NCI-H748 (cell line): ENCODE measurements around the gene PITPNB.

ENCODE experiments used
- DNase-seq: peaks from one replicate; lab custom pipeline; 2025; ENCODE audit not compliant: unreplicated experiment; lab: John Stamatoyannopoulos, UW

PITPNB gene

GRCh38 chr22:27863001-27863400, 56.1 kb downstream of the PITPNB start:
- no peak for DNase-seq

DNA sequence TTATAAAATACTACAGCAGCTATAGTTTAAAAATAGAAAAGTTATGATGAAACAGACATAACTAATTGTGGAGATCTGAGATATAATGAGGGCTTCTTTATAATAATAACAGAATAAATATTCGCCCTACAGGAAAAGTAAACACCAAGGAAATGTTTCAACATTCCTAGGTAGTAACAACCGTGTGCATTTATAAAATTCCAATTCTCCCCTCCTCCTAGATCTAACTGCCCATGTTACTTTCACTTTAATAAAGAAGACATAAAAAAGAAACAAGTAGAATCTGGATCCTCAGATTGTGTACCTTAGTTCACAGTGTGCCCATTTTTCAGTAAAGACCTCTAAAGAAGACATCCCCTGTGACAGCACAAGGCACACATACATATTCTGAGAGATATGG, 59.7 kb downstream of the PITPNB start:
- no peak for DNase-seq

DNA sequence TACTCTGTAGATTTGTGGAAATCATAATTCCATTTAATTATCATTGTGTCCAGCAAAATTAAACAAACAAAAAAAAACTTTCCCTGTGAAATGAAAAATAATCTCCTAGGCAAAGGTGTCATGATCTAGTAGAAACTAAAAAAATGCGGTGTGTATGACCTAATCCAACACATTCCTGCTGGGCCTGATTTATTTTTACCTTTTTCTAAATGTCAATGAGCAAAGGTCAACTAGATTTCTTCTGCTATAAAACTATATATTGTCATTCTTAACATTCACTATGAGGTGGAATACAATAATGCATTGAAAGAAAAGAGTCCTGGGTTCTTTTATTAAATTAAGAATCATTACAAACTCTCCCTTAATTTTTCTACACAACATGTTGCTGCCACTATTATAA, 60.4 kb downstream of the PITPNB start:
- DNase-seq, result no peak

DNA sequence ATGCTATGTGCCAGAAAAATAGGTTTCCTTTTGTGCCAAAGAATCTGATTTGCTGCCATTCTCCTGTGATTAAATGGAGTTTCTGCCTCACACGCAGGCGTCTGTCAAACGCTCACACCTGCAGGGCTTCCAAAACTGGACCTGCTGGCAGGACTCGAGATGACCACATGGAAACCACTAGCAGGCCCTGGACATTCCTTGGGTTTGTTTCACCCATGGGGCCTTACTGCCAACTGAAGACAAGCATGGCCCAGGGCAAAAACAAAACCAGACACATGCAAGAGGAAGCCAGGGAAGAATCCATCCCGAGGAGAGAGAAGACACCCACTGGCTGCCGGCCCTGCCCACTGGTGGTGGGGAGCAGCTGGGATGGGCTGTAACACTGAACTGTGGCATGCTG, 61.6 kb downstream of the PITPNB start:
- DNase-seq, result no peak

DNA sequence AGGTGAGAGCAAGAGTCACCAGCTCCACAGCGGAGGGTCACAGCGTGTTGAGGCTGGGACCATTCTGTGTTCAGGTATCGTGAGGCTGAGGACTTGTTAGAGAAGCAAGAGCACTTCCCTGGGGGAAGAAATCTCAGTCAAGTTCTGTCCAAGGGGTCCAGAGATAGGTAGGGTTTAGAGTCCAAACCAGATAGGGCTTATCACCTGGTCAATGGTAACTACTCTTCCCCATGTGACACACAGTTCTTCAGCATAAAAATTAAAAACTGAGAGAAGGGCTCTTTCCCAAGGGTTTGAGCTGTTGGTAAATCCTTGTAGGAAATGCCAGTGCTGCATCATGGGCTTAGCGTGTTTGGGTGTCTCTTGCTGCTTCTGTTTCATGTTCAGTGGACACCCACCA, 62.7 kb downstream of the PITPNB start:
- DNase-seq, result no peak

DNA sequence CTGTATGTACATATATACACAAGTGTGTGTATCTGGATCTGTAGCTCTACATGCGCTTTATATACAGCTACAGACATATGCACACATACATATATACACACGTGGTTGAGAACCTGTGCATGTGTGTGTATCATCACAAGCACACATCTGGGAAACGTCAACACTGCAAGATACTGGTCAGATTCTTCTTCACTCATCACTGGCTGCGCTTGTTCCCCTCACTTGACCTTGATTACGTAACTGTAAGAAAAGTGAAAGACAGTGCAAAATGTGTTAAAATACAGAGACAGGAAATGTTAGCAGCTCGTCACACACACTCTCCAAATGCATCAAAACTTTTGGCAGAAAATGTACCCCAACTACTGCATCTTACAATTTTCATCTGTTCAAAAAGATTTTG, 65.6 kb downstream of the PITPNB start:
- no peak for DNase-seq

DNA sequence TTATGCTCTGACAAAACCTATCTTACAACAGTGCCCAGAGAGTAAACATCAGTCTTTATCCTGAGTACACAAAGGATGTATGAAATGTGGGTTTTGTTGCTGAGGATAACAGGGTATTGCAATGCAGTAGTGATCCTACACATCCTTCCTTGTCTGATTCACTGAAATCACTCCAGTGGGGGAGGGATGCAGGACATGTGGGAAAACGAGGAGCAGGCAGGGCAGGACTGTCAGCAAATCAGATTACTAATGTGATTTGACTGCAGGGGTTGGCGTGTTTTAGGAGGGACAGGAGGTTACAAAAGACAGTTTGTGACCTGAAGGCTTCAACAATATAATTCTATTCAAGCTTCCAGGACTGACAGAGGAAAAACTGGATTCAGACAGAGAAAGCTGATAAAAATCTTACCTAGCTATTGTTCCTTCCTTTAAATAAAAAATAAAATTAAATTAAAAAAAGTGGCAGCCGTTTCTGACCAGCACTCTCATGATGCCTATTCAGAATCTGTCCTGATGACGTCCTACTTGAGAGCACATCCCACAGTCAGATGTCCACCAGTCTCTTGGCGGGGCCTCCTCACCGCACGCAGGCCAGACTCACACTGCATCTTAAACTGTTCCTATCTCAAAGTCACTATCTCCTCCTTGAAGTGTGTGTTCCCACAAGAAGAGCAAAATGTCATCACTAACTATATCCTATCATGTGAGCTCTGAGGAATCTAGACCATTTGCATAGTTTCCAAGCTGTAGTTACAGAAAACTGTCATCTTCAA, 66.9 kb downstream of the PITPNB start:
- DNase-seq, result no peak

DNA sequence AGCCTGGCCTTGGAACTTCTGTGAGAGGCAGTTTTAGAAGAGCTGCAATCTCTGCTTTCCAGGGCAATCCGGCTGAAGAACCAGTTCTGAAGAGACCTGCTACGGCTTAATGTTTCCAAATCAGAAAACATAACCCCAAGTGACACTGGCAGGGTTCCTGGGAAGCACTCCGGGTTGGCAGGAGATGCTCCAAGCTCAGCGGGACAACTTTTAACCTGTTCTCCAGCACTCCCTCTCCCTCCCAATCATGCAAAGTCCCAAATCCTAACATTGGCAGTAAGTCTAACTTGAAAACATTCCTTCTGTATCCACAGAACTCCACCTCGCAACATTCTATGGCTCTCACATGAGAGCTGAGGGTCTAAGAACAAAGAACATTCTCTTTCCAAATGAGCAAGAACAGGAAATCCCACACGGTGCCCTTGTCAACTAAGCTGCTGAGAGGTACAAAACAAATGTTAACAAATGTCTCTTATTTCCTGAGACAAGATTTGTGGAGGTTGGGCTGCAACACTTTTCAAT, 69.0 kb downstream of the PITPNB start:
- no peak for DNase-seq

DNA sequence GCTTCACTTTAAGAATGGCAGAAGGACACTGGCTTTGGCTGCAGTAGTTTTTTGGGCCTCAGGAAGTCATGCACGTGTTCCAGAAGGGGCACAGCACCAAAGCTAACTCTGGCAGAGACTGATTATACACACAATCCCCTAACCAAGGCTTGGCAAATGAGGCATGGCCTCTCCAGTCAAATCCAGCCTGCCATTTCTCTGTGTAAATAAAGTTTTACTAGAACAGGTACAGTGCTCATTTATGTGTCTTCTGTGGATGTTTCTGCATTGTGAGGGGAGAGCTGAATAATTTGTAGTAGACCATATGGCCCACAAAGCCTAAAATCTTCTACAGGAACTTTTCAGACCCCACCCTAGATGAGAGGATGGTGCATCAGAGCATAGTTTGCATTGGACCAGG, 71.1 kb downstream of the PITPNB start:
- no peak for DNase-seq

DNA sequence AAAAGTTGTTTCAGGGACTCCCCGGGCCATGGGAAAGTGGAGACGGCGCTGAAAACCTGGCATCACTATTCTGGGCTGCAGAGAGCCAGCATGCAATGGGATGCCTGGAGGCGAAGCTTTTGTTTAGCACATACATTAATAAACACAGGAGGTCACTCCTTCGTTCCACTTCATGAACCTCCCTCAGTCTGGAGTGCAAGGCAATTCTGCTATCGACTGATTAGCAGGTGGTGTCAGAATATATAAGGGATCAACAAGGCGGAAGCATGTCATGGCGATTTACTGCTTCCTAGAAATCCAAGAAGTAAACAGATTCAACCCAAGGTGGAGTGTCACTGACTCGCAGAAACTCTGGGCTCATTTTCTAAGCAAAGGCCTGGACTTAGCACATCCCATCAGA, 72.1 kb downstream of the PITPNB start:
- no peak for DNase-seq

DNA sequence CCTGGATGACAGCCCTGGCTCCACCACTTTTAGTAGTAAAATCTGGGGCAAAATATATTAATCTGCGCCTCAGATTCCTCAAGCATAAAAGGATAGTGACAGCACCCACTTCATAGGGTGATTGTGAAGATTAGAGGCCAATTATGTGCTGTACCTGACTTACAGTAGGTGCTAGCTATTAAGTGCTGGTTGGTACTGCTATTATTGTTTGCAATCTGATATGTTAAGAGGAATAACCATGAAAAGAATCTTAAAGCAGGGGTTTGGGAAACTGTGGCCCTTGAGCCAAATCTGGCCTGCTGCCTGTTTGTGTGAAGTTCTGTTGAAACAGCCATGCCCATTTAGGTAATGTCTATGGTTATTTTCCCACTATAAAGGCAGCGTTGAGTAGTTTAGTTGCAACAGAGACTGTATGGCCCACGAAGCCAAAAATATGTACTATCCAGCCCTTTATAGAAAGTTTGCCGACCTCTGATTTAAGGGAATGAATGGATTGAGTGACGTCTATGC, 72.8 kb downstream of the PITPNB start:
- DNase-seq, result no peak

DNA sequence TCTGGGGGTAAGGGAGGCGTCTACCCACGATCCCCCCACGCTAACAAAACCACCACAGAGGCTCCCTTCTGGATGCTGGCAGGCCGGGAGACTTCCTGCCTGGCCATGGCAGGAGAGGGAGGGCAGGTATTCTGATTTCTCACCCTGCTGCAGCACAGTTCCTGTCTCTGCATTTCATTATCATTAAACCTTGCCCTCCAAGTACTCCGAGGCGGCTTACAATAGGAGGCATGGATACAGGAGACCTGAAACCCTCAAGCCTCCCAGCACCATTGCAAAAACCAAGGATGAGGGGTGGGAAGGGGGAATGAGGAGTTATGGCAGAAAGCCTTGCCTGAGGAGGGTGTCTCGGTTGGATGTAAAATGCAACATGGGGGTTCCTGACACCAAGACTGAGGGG, 73.4 kb downstream of the PITPNB start:
- DNase-seq, result no peak

DNA sequence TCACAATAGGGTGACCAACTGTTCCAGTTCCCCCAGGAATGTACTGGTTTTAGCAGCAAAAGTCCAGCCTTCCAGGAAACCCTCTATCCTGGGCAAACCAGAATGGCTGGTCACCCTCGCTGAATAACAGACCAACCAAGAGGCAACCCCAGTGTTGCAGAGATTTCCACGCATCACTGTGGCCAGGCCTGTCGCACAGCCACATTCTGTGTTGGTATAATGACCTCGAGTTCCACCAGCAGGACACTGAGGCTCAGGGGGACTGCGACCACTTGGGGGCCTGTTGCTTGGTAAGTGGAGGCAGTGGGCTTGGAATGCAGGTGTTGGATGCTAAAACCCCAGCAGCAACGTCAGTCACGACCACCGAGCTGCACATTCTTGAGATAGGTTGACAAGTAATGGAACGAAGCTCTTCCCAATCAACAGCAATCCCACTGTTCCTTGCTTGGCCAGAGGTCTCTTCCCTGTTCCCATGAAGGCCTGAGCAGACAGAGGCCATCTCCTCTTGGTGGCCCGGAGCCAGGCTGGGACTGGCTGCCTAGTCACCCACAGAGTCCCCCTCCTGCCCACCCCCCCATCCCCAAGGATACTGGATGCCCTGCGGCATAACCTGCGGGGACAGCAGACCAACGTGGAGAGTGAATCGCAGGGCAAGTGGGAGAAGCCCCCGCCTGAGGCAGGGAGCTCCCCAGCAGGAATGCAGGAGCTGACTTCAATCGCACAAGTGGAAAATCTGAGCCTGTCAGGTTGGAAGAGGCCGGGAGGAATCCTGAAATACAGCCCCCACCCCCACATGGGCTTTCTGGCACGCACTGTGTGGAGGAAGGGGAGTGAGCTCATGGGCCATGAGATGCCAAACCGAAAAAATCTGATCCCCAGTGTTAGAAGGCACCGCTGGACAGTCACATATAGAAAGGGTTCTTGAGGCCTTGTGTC, 74.1 kb downstream of the PITPNB start:
- no peak for DNase-seq

GRCh38 chr22:27844256-27844655, 74.8 kb downstream of the PITPNB start:
- DNase-seq, result no peak

DNA sequence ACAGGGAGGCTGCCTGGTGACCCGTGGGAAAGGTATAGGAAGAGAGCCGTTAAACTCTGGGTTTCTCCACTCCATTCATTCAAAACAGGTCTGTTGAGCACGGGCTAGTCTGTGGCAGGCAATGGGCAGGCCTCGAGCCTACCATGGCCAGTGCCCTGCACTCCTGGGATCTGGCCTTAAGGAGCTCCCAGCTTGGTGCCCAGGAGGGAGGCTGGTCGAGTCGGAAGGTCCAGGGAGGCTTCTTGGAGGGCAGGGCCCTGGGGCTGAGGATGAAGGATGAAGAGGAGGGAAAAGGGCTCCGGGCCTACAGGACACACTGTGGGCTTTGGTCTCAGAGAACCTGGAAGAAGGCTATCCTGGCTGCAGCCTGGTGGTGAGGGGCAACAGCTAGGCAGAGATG, 75.6 kb downstream of the PITPNB start:
- DNase-seq, result no peak

- no peak for DNase-seq
Measured at GRCh38 chr22:27842669-27843431, 76.2 kb downstream of the PITPNB start.

DNA sequence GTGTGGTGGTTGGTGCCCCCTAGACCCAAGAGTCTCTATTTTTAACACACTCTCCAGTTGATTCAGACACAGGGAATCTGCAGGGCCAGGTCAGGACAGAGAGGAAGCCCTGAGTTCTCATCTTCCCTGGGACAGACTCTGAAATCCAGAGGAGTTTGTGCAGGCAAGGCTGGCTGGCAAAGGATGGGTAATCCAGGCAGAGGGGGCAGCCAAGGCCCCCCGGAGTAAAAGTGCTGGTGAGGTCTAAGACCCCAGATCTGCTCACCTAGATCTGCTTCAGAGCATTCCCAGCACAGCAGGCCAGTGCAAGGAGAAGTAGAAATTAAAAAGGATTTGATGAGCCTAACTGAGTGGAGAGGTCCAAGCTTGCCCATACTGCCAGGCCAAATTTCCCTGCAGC, 76.9 kb downstream of the PITPNB start:
- DNase-seq, result no peak

DNA sequence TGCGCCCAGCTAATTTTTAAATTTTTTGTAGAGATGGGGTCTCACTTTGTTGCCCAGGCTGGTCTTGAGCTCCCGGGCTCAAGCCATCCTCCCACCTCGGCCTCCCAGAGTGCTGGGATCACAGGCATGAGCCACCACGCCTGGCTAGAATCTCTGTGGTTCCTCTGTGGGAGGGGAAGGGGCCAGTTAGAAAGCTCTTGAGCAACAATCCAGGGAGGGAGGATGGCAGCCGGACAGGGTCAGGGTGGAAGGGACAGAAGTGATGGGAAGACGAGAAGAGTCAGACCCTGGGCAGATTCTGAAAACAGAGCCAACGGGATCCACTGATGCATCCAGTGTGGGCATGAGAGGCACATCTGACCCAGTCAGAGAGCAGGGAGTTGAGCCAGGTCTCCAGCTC, 78.6 kb downstream of the PITPNB start:
- no peak for DNase-seq

DNA sequence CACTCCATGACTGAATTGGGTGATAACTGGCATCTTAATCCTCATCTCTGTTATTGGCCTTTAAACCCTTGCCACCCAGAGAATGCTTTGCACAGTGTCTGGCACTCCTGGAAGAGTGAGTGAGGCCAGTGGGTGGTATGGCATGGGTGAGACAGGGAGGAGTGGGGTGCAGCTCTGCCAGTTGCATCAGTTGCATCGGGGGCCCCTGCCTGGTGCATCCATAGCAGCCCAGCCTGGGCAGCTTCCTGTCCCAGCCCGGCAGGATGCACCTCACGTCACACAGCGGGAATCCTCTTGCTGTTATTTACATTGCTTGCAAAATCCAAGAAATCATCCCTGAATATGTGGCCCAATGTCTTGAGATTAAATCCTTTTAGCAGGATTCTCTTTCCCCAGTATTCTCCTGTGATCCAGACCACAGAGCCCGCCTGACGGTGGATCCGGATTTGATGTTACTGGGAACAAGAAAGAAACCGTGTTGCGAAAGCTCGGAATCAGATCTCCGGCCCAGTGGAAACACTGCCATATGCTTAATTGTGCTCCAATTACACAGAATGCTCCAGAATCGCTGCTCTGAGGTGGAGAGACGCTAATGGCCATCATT, 79.9 kb downstream of the PITPNB start:
- no peak for DNase-seq

GRCh38 chr22:27836181-27836580, 82.9 kb downstream of the PITPNB start:
- no peak for DNase-seq

- DNase-seq, result no peak
Measured at GRCh38 chr22:27835446-27835845, 83.6 kb downstream of the PITPNB start.
